ENCODE measurements around the gene URB2.
"Not testable (repeated sequence)": the region's sequence is repeated elsewhere in the genome, so short reads cannot be mapped to it uniquely, and the experiment has no call there.

The URB2 gene

DNA sequence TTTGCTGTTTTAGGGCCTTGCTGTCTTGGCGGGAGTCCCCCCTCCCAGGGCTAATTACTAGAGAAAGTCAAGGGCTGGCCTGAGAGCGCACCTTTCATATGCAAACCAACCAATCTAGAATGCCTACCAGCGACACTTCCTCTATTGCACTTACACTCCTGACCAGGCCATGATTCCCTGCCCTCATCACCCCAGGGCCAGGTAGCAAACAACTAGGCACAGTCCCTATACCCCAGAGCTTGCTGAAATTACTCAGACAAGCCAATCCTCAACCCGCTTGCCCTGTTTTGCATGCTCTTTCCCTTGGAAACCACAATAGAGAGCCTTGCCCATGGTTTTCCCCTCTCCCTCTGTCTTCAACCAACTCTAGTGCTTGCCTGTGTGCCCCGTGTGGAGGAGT, 70.3 kb downstream of the URB2 start:
- DNase-seq: no peak

DNA sequence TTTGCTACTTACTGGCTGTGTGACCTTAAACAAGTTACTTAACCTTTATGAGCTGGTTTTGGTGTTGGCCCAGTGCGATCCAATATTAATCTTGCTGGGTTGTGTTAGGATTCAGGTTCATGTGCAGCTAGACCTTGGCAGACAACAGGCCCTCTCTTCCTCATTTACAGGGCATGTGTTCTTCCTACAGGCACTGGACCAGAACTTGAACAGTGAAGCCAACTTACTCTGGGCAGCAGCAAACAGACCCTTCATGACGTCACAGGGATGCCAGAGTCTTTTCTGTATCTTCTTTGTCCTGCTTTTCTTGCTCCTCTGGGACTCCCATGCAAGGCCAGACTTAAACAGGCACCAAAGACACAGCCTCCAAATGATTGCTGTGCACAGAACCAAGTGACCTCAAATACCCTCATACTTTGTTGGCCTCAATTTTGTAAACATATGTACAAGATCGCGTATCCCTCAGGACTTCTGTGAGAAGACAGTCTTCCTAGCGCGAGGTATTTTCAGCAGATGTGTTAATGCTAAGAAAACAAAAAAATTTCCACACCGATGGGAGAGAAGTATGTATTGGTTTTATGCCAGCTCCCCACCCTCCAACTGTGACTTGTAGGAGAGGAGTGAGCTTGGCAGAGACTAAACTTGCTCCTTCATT, 73.7 kb downstream of the URB2 start:
- no peak for DNase-seq

DNA sequence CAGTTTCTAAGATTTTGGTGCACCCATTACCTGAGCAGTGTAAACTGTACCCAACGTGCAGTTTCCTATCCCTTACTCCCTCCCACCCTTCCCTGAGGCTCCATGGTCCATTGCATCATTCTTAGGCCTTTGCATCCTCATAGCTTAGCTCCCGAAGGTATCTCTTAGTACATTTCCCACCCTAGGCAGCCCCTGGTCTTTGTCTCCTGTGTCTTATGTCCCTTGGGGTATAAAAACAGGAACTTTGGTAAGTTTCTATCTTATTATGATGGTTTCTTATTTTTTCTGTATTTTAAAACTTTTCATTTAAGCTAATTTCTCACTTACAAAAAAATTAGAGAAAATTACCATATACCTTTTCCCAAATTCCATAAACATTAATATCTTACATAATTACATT, 78.1 kb downstream of the URB2 start:
- DNase-seq: no peak

GRCh38 chr1:229705152-229705551, 79.1 kb downstream of the URB2 start:
- not testable (repeated sequence) for DNase-seq

GRCh38 chr1:229707127-229707526, 81.1 kb downstream of the URB2 start:
- DNase-seq: not testable (repeated sequence)

DNA sequence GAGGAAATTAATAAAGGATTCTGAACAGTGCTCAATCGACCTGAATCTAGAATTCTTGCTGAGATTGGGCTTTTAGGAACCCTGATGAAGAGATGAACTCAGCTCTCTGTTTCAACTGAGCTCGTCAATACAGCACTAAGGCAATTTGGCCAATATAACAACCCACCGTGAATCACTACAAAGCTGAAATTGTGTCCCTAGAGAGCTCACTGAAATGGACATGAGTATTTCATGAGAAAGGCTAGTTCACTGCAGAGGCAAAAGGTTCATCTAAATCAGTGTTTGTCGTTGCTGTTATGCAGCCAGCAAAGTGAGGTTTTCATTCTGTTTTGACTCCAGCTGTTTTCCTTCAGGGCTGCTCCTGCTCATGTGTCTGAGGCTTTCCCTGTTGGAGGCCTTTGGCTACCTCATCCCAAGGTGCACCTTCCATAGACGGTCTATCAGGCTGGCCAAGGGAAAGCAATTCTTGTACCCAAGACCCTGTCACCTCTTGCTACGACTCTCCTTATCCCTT, 83.5 kb downstream of the URB2 start:
- no peak for DNase-seq

Data from activated naive CD4-positive, alpha-beta T cell treated with Interleukin-2 at 50 U/mL for 16 hours (primary cell).